NCI-H526 (cell line): ENCODE data around the gene PGAP3.
"Not testable (repeated sequence)": the region's sequence is repeated elsewhere in the genome, so short reads cannot be mapped to it uniquely, and the experiment has no call there.

Source experiments
- DNase-seq, 2 experiments: peaks; one replicate each; lab custom pipeline; 2025; lab: John Stamatoyannopoulos, UW

Gene PGAP3

DNA sequence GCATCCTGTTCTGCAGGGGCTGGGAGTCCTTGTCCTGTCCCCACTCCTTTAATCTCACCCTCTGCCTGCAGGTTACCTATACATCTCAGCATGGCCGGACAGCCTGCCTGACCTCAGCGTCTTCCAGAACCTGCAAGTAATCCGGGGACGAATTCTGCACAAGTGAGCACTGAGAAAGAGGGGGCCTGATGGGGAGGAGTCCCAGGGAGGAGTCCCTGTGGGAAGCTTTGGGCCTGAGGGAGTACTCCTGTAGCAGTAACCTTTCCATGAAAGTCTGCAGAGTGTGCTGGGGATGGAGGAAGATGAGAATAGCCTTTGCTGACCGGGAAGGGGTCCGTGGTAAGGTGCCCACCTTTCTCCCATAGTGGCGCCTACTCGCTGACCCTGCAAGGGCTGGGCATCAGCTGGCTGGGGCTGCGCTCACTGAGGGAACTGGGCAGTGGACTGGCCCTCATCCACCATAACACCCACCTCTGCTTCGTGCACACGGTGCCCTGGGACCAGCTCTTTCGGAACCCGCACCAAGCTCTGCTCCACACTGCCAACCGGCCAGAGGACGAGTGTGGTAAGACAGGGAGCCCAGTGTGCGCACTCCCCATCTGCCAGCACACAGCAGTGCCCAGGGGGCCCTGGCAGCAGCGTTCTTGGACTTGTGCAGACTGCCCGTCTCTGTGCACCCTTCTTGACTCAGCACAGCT is 27.7 kb upstream of the PGAP3 start:
- no peak for DNase-seq

DNA sequence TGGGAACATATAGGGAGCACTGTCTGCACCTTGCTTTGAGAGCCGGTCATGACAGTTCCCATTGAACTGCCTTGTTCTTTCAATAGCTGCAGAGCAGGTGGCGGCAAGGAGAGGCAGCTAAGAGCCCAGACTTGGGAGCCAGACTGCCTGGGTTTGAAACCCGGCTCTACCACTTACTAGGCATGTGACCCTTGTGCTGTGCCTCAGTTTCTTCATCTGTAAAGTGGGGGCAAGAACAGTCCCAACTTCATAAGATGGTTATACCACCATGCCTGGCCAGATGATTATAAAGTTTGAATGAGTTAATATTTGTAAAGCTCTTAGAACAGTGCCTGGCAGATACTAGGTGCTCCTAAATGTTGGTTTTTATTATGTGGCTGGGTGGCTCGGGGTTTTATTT is 26.4 kb upstream of the PGAP3 start:
- DNase-seq = no peak

DNA sequence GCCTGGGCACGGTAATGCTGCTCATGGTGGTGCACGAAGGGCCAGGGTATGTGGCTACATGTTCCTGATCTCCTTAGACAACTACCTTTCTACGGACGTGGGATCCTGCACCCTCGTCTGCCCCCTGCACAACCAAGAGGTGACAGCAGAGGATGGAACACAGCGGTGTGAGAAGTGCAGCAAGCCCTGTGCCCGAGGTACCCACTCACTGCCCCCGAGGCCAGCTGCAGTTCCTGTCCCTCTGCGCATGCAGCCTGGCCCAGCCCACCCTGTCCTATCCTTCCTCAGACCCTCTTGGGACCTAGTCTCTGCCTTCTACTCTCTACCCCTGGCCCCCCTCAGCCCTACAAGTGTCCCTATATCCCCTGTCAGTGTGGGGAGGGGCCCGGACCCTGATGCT is 24.0 kb upstream of the PGAP3 start:
- no peak for DNase-seq

DNA sequence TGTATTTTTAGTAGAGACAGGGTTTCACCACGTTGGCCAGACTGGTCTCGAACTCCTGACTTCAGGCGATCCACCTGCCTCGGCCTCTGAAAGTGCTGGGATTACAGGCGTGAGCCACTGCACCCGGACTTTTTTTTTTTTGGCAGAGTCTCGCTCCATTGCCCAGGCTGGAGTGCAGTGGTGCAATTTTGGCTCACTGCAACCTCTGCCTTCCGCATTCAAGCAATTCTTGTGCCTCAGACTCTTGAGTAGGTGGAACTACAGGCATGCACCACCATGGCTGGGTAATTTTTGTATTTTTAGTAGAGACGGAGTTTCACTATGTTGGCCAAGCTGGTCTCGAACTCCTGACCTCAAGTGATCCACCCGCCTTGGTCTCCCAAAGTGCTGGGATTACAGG is 23.2 kb upstream of the PGAP3 start:
- not testable (repeated sequence) for DNase-seq

DNA sequence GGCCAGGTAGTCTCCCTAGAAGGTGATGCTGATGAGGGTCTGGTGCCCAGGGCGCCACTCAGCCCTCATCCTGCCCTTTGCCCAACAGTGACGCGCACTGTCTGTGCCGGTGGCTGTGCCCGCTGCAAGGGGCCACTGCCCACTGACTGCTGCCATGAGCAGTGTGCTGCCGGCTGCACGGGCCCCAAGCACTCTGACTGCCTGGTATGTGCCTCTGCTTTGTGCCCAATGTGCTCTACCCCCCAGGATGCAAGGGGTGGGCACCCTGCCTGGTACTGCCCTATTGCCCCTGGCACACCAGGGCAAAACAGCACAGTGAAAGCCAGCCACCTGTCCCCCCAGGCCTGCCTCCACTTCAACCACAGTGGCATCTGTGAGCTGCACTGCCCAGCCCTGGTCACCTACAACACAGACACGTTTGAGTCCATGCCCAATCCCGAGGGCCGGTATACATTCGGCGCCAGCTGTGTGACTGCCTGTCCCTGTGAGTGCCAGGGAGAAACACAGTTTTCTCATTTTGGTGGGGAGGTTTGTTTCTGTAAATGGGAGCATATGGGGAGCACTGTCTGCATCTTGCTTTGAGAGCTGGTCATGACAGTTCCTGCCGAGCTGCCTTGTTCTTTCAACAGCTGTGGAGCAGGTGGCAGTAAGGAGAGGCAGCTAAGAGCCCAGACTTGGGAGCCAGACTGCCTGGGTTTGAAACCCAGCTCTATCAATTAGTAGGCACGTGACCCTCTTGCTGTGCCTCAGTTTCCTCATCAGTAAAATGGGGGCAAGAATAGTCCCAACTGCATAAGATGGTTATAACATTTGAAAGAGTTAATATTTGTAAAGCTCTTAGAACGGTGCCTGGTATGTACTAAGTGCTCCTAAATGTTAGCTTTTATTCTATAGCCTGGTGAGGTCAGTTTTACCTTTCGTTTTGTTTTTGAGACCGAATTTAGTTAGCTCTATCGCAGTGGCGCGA is 22.4 kb upstream of the PGAP3 start:
- no peak for DNase-seq

DNA sequence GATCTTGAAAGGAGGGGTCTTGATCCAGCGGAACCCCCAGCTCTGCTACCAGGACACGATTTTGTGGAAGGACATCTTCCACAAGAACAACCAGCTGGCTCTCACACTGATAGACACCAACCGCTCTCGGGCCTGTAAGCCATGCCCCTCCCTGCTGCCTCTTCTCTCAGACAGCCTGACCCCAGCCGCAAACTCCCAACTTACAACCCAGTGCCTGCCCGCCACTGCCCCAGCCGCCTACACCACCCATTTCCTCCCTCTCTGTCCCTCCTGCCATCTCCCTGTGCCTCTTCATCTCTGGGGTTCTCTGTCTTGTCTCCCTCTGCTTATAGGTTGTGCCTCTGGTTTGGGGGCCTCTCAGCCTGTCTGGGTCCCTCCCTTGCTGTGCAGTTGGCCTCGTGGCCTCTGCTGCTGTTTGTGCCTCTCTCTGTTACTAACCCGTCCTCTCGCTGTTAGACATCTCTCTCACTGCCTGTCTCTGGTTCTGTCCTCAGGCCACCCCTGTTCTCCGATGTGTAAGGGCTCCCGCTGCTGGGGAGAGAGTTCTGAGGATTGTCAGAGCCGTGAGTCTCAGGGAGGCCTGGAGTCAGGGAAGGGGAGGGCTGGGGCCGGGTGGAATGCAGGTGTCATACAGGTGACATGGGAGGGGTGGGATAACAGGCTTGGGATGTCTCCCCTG is 21.6 kb upstream of the PGAP3 start:
- no peak for DNase-seq

DNA sequence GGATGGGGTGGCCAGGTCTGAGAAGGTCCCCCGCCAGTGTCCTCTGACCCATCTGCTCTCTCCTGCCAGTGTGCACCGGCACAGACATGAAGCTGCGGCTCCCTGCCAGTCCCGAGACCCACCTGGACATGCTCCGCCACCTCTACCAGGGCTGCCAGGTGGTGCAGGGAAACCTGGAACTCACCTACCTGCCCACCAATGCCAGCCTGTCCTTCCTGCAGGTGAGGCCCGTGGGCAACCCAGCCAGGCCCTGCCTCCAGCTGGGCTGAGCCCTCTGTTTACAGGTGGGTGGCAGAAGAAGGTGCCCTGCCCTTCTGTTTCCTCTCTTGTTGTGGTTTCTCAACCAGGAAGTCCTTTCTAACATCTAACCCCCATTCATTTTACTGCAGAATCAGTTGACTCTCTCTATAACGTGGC is 19.1 kb upstream of the PGAP3 start:
- DNase-seq = no peak

DNA sequence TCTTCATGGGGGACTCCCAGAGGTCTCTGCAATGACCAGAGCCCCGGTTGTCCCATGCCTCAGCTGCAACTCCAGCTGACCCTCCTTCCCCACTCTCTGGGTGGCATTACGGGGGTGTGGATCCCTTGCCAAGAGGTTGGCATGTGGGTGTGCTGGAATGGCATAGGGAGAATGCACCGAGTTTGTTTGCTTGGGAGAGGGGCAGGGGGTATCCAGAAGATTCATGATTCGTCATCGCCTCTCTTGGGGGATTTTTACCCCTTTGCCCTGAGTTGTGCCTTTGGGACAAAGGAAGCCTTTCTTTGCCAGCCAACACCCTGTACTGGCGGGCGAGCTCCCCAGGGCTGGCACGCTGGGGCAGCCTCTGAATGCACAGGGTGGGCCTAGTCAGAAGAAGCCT is 18.5 kb upstream of the PGAP3 start:
- DNase-seq = no peak

DNA sequence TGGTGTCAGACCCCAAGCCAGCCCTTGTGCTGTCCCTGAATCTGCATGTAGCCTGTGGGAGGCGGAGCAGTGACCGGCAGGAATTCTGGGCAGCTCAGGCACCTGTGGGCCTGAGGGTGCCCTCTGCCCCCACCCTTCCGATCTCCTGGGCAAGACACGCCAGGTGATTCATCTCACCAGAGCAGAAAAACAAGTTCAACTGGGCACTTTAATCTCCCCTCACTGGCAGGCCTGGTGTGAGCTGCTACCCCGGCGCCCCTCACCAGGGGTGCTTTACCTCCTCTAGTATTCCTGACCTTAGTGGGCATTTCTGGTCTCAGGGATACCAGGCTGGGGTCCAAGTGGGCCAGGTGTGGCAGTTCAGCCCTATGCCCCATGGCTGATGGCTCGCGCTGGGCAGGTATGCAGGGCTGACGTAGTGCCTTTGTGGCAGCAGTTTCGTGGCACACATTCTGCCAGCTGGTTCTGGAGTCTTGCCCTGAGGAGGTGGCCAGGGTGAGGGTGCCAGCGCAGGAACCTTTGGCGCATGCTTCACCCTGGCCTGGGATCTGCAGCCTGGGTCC is 18.0 kb upstream of the PGAP3 start:
- DNase-seq = peak in 1 of 2 experiments; percentile 8

DNA sequence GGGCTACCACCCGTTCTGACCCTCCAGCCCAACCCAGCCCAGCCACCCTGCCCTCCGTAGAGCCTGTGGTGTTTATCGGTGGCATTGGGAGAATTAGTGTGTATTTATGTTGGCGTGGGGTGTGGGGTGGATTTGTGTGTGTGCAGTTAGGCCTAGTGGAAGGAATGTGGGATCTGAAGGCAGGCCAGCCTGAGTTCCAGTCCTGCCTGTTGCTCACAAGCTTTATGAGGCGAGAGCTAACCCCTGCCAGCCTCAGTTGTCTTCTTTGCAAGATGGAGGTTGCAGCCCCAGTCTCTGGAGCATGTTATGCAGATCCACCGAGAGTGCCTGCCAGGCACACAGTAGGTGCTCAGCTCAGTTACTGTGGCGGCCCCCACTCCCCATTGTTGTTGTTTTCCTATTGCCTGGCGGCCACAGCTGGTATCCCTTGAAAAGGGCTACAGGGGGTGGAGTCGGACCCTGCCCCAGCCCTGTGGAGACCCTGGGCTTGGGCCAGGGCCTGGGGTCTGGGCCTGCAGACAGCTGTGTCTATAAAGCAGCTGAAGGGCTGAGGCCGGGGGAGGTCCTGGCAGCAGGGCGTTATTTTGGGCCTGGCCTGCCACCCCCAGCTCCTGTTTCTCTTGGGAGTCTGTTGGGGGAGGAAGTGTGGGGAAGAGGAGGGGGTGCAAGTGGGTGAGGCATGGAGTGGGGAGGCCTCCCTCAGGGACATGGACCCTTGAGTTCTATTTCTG is 17.1 kb upstream of the PGAP3 start:
- no peak for DNase-seq

DNA sequence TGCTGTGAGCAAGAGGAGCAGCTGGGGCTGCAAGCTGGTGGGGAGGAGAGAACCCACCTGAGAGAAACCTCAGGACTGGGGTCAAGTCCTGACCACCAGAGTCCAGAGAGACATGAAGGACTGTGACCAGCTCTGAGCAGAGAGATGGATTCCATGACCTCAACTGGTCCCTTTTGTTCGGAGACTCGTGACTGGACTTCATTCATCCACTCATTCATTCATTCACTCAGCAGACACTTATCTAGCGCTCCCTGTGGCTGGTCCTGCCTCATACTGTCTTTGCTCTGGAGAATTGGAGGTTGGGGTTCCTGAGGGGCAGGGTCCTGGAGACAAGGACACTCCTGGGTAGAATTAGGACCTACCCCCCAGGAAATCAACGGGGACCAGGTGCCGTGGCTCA is 16.1 kb upstream of the PGAP3 start:
- no peak for DNase-seq

DNA sequence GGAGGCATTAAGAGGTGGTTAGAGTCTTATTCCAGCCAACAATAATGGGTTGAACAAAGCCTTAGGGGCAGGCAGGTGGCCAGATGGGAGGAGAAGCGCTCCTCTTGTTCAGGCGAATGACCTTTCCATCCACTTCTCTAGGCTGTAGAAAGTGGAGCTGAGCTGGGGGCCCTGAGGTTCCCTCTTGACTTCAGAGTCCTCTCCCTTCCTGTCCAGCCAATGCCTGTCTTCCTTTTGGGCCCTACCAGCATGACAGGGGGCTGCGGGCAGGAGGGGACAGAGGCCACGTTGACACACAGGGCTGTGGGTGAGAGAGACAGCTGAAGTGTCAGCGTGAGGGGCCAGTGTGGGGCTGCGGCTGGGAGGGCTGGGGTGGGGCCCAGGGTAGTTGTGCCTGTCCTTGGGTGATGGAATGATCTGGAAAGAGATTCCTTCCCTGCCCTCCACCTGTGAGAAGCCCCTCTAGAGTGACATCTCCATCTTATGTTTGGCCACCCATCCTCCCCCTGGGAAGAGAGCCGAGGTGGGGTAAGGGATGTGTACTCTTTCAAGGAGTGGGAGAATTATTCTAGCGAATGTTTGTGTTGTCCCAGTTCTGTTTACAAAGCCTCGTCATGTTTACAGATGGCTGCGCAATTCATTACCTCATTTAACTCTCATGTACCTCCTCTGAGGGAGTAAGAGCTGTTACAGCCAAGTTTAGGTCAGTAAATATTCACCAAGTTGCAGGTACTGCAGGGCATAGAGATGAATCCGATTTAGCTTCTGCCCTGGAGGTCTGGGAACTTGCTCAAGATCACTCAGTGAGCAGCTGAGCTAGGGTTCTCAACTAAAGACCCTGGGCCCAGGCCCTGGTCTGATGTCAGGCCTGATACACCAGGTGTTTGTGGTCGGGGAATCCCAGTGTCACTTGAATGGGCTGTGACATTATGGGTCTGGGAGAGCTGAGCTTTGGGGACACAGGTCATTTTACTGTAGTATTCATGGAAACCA is 15.3 kb upstream of the PGAP3 start:
- DNase-seq = no peak

DNA sequence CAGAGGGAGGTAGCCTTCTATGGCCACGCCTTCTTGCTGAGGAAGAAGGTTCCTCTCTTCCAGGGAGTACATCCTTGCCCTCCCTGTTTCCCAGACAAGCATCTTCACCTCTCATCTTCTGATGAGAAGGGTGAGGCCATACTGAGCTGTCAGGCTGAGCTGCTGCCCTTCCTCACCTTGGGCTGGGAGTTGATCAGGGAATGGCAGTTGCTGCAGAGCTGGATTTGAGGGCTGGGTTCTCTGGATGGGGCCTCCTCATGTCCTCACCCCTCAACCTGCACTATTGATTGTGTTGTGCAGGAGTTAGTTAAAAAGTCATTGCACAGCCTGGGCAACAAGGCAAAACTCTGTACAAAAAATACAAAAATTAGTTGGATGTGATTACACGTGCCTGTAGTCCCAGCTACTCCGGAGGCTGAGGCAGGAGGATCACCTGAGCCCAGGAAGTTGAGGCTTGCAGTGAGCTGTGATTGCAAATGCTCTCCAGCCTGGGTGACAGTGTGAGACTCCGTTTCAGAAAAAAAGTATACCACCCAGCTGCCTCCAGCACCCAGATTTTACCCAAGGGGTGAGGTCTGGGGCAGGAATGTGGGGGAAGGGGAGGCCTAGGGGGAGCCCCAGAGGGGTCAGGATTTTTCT is 14.0 kb upstream of the PGAP3 start:
- no peak for DNase-seq

DNA sequence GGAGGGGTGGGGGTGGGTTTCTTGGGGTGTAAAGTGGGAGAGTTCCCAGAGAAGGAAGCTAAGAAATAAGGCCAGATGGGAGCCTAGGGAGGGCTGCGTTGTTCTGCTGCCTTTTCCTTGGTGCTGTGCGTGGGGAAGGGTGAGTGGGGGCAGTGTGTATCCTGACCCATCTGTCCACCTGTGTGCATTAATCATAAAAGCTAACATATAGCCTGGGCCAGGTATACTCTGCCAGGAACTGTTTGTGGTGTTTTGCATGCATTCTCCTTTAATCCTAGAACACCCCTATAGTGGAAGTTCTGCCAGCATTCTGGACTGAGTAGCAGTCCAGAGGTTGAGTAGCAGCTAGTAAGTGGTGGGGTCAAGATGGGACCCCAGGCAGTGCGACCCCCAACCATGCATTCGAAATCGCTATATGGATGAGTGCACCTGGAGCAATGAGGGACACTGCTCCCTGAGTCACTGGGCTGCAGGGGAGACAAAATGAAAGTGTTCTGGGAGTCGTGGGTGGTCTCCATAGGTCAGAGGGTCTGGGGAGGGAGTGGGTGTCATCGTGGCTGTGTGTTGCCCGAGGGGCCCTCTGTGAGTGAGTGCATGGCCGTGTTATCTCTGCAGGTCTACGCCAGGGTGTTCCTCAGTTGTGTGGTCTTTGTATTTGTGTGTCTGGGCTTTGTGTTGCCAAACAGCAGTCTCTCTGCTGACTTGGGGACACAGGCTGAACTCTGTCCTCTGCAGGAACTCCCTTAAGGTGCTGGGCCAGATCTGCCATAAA is 13.3 kb upstream of the PGAP3 start:
- DNase-seq = no peak

DNA sequence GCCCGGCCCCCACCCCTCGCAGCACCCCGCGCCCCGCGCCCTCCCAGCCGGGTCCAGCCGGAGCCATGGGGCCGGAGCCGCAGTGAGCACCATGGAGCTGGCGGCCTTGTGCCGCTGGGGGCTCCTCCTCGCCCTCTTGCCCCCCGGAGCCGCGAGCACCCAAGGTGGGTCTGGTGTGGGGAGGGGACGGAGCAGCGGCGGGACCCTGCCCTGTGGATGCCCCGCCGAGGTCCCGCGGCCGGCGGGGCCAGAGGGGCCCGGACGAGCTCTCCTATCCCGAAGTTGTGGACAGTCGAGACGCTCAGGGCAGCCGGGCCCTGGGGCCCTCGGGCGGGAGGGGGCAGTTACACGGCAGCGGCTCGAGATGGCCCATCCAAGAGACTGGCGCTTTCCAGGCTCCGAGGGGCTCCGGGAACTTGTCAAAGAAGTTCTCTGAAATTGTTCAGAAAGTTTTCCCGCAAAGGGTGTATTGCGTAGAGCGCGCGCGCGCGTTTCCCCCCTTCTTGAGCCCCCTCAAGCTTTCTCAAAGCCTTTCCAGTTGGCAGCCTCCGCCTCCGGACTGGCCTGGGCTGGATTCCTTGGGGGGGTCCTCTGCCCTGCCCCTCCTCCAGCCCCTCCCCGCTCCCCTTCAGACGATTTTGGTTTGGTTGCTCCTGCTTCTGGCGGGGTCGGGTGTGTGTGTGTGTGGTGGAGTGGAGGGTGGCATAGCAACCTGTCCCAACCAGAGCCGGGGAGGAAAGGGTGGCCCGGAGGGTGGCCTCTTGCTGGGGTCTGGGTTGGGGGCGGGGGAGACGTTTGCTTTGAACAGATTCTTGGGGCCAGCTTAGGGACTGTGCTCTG is 12.5 kb upstream of the PGAP3 start:
- no peak for DNase-seq

DNA sequence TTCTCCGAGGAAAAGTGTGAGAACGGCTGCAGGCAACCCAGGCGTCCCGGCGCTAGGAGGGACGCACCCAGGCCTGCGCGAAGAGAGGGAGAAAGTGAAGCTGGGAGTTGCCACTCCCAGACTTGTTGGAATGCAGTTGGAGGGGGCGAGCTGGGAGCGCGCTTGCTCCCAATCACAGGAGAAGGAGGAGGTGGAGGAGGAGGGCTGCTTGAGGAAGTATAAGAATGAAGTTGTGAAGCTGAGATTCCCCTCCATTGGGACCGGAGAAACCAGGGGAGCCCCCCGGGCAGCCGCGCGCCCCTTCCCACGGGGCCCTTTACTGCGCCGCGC is 11.9 kb upstream of the PGAP3 start, which contains the start of gene ERBB2:
Gene ERBB2 (plus strand): TSS at position 247 of the 330 bp plus-strand sequence. CDS start 175 bp downstream, outside the sequence.
- DNase-seq = peak in 1 of 2 experiments; percentile 29

DNA sequence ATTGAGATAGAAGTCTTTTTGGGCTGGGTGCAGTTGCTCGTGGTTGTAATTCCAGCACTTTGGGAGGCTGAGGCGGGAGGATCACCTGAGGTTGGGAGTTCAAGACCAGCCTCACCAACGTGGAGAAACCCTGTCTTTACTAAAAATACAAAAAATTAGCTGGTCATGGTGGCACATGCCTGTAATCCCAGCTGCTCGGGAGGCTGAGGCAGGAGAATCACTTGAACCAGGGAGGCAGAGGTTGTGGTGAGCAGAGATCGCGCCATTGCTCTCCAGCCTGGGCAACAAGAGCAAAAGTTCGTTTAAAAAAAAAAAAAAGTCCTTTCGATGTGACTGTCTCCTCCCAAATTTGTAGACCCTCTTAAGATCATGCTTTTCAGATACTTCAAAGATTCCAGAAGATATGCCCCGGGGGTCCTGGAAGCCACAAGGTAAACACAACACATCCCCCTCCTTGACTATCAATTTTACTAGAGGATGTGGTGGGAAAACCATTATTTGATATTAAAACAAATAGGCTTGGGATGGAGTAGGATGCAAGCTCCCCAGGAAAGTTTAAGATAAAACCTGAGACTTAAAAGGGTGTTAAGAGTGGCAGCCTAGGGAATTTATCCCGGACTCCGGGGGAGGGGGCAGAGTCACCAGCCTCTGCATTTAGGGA is 11.4 kb upstream of the PGAP3 start:
- not testable (repeated sequence) for DNase-seq

DNA sequence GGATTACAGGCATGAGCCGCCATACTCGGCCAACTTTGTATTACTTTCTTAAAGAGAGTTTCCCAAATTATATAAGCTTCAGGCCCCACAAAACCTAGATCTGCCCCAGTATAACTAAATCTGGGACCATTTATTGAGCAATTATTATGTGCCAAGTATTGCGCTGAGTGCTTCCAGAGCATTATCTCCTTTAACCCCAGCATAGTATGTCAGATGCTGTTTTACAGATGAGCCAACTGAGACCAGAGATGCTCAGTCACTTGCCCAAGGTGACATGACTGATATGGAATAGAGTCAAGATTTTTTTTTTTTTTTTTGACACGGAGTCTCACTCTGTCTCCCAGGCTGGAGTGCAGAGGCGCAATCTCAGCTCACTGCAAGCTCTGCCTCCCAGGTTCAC is 10.1 kb upstream of the PGAP3 start:
- DNase-seq = no peak
